ENCODE measurements around the gene PIK3CD.

DNA sequence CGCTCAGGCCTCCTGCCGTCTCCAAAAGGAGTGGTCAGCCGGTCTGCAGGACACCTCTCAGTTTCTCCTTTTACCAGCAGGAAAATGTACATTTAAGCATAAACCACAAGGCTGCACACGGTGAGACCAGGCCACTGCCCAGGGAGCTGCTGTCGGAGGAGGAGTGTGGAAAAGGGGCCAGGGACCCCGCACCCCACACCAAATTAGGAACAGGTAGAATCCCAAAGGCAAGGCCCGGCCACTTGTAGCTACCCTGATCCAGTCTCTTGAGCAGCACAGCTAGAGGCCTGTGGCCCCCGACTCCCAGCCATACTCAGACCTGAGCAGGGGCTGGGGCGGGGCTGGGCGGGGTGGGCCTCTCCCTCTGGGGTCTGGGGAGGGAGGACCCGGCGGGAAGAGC, 78.0 kb downstream of the PIK3CD start:
- TF ChIP-seq, protein P1, sequence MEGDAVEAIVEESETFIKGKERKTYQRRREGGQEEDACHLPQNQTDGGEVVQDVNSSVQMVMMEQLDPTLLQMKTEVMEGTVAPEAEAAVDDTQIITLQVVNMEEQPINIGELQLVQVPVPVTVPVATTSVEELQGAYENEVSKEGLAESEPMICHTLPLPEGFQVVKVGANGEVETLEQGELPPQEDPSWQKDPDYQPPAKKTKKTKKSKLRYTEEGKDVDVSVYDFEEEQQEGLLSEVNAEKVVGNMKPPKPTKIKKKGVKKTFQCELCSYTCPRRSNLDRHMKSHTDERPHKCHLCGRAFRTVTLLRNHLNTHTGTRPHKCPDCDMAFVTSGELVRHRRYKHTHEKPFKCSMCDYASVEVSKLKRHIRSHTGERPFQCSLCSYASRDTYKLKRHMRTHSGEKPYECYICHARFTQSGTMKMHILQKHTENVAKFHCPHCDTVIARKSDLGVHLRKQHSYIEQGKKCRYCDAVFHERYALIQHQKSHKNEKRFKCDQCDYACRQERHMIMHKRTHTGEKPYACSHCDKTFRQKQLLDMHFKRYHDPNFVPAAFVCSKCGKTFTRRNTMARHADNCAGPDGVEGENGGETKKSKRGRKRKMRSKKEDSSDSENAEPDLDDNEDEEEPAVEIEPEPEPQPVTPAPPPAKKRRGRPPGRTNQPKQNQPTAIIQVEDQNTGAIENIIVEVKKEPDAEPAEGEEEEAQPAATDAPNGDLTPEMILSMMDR (IDR thresholded peaks at IDR 0.05; ENCODE audit: low read length) = no peak
- TF ChIP-seq EZH2 (IDR thresholded peaks at IDR 0.05; ENCODE audit: borderline replicate concordance, low read length) = no peak

All from OCI-LY1 (cell line).